Right lobe of liver (tissue), 4 donors: ENCODE measurements around the gene OR4K17.

Experiments used
- CTCF ChIP-seq, 4 donors: fragments of 200-600 bp in 3 of 4; fragments of 450-650 bp in 1 of 4; IDR thresholded peaks; one replicate each; pipeline versions ENCODE4 v1.5.1 to v1.8.0; 2016 to 2022; ENCODE audit warnings: antibody characterized with exemption in 4 of 4, mild to moderate bottlenecking in 2 of 4
- POLR2A ChIP-seq: fragments of 450-650 bp; IDR thresholded peaks from one replicate; pipeline ENCODE4 v1.6.1; 2017; ENCODE audit warnings: antibody characterized with exemption, mild to moderate bottlenecking
- donor health status: DM: no; HTN: no; CAD: no.
- donor health status: DM: no; HTN: no; CAD: no.
- donor health status: DM: no; HTN: yes; CAD: no.

GRCh38 chr14:20093442-20093841, 17.1 kb upstream of the OR4K17 start:
- no peak for TF ChIP-seq CTCF (IDR thresholded peaks at IDR 0.05)
- TF ChIP-seq POLR2A: no peak
